Measurements from ENCODE around the gene RPS29.

RPS29 gene

DNA sequence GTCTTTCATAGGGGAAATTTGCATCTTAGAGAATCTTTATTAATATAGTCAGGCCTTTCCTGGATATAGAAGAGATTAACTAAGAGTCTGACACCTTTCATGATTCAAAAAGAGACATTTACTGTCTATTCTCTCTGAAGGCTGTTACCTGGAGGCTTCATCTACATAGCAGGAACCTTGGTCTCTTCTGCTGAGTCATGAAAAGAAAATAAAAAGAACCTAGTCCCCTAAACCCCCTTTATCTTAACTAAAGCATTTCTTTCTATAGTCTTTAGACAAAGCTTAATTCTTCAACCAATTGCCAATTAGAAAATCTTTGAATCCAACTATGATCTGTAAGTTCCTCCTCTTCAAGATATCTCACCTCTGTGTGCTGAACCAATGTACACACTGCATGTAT, 33.1 kb downstream of the RPS29 start:
- DNase-seq = no peak
- H3K27me3 Mint-ChIP-seq = peaks cover 5 to 10% of the 10 kb centered on the region in 2 donors
- no peak overlapping the region for H3K4me3 Mint-ChIP-seq
- H3K4me1 Mint-ChIP-seq (ENCODE audit: low read depth in 2 of 2) = no peaks in the 10 kb centered on the region
- H3K27ac Mint-ChIP-seq = no peak overlapping the region
- no peaks in the 10 kb centered on the region for H3K36me3 Mint-ChIP-seq (ENCODE audit: insufficient read depth)
- no peaks in the 10 kb centered on the region for H3K9me3 Mint-ChIP-seq
- ATAC-seq (replicated peaks) = no peak

GRCh38 chr14:49551569-49551968, 34.6 kb downstream of the RPS29 start:
- no peaks in the 10 kb centered on the region for H3K36me3 Mint-ChIP-seq (ENCODE audit: insufficient read depth)
- ATAC-seq (replicated peaks) (no peak), DNase-seq (no peak)
- peaks cover 8 to 15% of the 10 kb centered on the region in 2 donors for H3K27me3 Mint-ChIP-seq
- H3K9me3 Mint-ChIP-seq = no peaks in the 10 kb centered on the region
- no peak overlapping the region for H3K27ac Mint-ChIP-seq
- H3K4me3 Mint-ChIP-seq = no peak overlapping the region
- H3K4me1 Mint-ChIP-seq (ENCODE audit: low read depth in 2 of 2) = no peaks in the 10 kb centered on the region

- Mint-ChIP-seq H3K36me3 (ENCODE audit: insufficient read depth) (no peaks in the 10 kb centered on the region), H3K4me3 (no peak overlapping the region), H3K4me1 (ENCODE audit: low read depth in 2 of 2) (no peaks in the 10 kb centered on the region), H3K27me3 (peaks cover 8 to 15% of the 10 kb centered on the region in 2 donors), H3K9me3 (no peaks in the 10 kb centered on the region), H3K27ac (no peak overlapping the region)
- DNase-seq (no peak), ATAC-seq (replicated peaks) (no peak)
Measured at GRCh38 chr14:49550286-49551184, 35.6 kb downstream of the RPS29 start.

DNA sequence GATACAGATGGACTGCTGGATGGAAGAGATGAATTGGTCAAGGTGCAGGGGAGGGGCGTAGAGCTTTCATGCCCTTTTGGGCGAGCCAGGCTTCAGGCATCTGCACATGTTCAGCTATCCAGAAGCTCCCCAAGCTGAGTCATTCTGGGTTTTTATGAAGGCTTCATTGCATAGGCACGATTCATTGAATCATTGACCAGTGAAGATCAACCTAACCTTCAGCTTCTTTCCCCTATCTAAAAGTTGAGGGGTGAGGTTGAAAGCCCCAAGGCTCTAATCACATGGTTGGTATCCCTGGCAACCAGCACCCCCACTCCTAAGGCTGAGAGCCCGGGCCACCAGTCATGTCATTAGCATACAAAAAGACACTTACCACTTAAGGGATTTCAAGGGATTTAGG, 36.3 kb downstream of the RPS29 start:
- Mint-ChIP-seq H3K36me3 (ENCODE audit: insufficient read depth) (no peaks in the 10 kb centered on the region), H3K27ac (no peak overlapping the region), H3K9me3 (no peaks in the 10 kb centered on the region), H3K27me3 (peaks cover 8 to 15% of the 10 kb centered on the region in 2 donors), H3K4me1 (ENCODE audit: low read depth in 2 of 2) (no peaks in the 10 kb centered on the region), H3K4me3 (no peak overlapping the region)
- DNase-seq (no peak), ATAC-seq (replicated peaks) (no peak)

- Mint-ChIP-seq H3K9me3 (no peaks in the 10 kb centered on the region), H3K36me3 (ENCODE audit: insufficient read depth) (no peaks in the 10 kb centered on the region), H3K4me3 (no peak overlapping the region), H3K4me1 (ENCODE audit: low read depth in 2 of 2) (no peaks in the 10 kb centered on the region), H3K27ac (no peak overlapping the region), H3K27me3 (peaks cover 8 to 15% of the 10 kb centered on the region in 2 donors)
- no peak for ATAC-seq (replicated peaks)
- no peak for DNase-seq
Measured at GRCh38 chr14:49549446-49549845, 36.7 kb downstream of the RPS29 start.

- no peaks in the 10 kb centered on the region for H3K36me3 Mint-ChIP-seq (ENCODE audit: insufficient read depth)
- peaks cover 8 to 15% of the 10 kb centered on the region in 2 donors for H3K27me3 Mint-ChIP-seq
- H3K9me3 Mint-ChIP-seq = no peaks in the 10 kb centered on the region
- ATAC-seq (replicated peaks) (no peak), DNase-seq (no peak)
- H3K4me3 Mint-ChIP-seq = no peak overlapping the region
- no peak overlapping the region for H3K27ac Mint-ChIP-seq
- H3K4me1 Mint-ChIP-seq (ENCODE audit: low read depth in 2 of 2) = no peaks in the 10 kb centered on the region
Measured at GRCh38 chr14:49546766-49547165, 39.4 kb downstream of the RPS29 start.

GRCh38 chr14:49545716-49546115, 40.5 kb downstream of the RPS29 start:
- no peak for DNase-seq
- Mint-ChIP-seq H3K4me3 (no peak overlapping the region), H3K36me3 (ENCODE audit: insufficient read depth) (no peaks in the 10 kb centered on the region), H3K4me1 (ENCODE audit: low read depth in 2 of 2) (no peaks in the 10 kb centered on the region), H3K27me3 (peaks cover 8 to 15% of the 10 kb centered on the region in 2 donors), H3K27ac (no peak overlapping the region), H3K9me3 (no peaks in the 10 kb centered on the region)
- no peak for ATAC-seq (replicated peaks)

GRCh38 chr14:49545071-49545470, 41.1 kb downstream of the RPS29 start:
- Mint-ChIP-seq H3K4me3 (no peak overlapping the region), H3K27ac (no peak overlapping the region), H3K36me3 (ENCODE audit: insufficient read depth) (no peaks in the 10 kb centered on the region), H3K27me3 (peaks cover 8 to 14% of the 10 kb centered on the region in 2 donors), H3K4me1 (ENCODE audit: low read depth in 2 of 2) (no peaks in the 10 kb centered on the region), H3K9me3 (no peaks in the 10 kb centered on the region)
- ATAC-seq (replicated peaks) (no peak), DNase-seq (no peak)

GRCh38 chr14:49541049-49541448, 45.1 kb downstream of the RPS29 start:
- Mint-ChIP-seq H3K4me3 (no peak overlapping the region), H3K9me3 (no peaks in the 10 kb centered on the region), H3K36me3 (ENCODE audit: insufficient read depth) (no peaks in the 10 kb centered on the region), H3K27me3 (no peaks in the 10 kb centered on the region), H3K4me1 (ENCODE audit: low read depth in 2 of 2) (no peaks in the 10 kb centered on the region), H3K27ac (no peak overlapping the region)
- DNase-seq (no peak), ATAC-seq (replicated peaks) (no peak)

DNA sequence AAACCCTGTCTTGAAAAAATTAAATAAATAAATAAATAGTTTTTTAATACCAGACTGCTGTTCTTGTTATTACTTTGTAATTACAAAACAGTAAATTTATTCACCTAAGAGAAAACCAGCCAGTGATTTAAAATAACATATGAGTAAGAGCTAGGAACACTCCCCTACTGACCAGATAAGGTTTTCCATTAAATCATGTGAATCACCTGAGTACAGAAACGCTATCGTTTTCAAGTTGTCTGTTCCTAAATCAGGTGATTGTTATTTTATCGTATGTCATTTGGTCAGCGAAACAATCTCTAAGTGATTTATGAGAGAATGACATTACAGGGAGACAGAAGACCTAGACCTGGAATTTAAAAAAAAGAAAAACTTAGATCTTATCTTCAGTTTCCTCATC, 47.3 kb downstream of the RPS29 start:
- Mint-ChIP-seq H3K4me1 (ENCODE audit: low read depth in 2 of 2) (no peaks in the 10 kb centered on the region), H3K9me3 (no peaks in the 10 kb centered on the region), H3K4me3 (no peak overlapping the region), H3K27ac (no peak overlapping the region), H3K36me3 (ENCODE audit: insufficient read depth) (no peaks in the 10 kb centered on the region), H3K27me3 (no peaks in the 10 kb centered on the region)
- no peak for DNase-seq
- no peak for ATAC-seq (replicated peaks)

Measured in effector memory CD8-positive, alpha-beta T cell (primary cell).